ENCODE results near the gene SMCR8.
"Not testable (repeated sequence)": the region's sequence is repeated elsewhere in the genome, so short reads cannot be mapped to it uniquely, and the experiment has no call there.

The SMCR8 gene

GRCh38 chr17:18314731-18315561, at the start of gene SMCR8, which contains the start of gene TOP3A:
Gene SMCR8 (plus strand): TSS chr17:18315293. CDS start chr17:18315790, 497 bp downstream.
Gene TOP3A (minus strand): TSS chr17:18314994. CDS start chr17:18314778, 216 bp downstream.
- DNase-seq (ENCODE audit: low read depth in 2 of 2) = peak; percentile 91 to 93

GRCh38 chr17:18267366-18267765, 47.7 kb upstream of the SMCR8 start:
- DNase-seq (ENCODE audit: low read depth in 2 of 2) = no peak

- no peak for DNase-seq (ENCODE audit: low read depth in 2 of 2)
Measured at GRCh38 chr17:18267927-18268711, 47.0 kb upstream of the SMCR8 start.

- no peak for DNase-seq (ENCODE audit: low read depth in 2 of 2)
Measured at GRCh38 chr17:18270046-18270931, 44.8 kb upstream of the SMCR8 start.

GRCh38 chr17:18277076-18277475, 38.0 kb upstream of the SMCR8 start:
- no peak for DNase-seq (ENCODE audit: low read depth in 2 of 2)

GRCh38 chr17:18278867-18279266, 36.2 kb upstream of the SMCR8 start:
- no peak for DNase-seq (ENCODE audit: low read depth in 2 of 2)

GRCh38 chr17:18280249-18280648, 34.8 kb upstream of the SMCR8 start:
- no peak for DNase-seq (ENCODE audit: low read depth in 2 of 2)

GRCh38 chr17:18280766-18281371, 34.2 kb upstream of the SMCR8 start:
- DNase-seq (ENCODE audit: low read depth in 2 of 2) = no peak

GRCh38 chr17:18281788-18282187, 33.3 kb upstream of the SMCR8 start:
- no peak for DNase-seq (ENCODE audit: low read depth in 2 of 2)

GRCh38 chr17:18285296-18285695, 29.8 kb upstream of the SMCR8 start:
- no peak for DNase-seq (ENCODE audit: low read depth in 2 of 2)

- no peak for DNase-seq (ENCODE audit: low read depth in 2 of 2)
Measured at GRCh38 chr17:18291718-18292540, 23.2 kb upstream of the SMCR8 start.

- DNase-seq (ENCODE audit: low read depth in 2 of 2) = not testable (repeated sequence)
Measured at GRCh38 chr17:18298061-18298460, 17.0 kb upstream of the SMCR8 start.

- no peak for DNase-seq (ENCODE audit: low read depth in 2 of 2)
Measured at GRCh38 chr17:18300725-18301480, 14.2 kb upstream of the SMCR8 start.

- not testable (repeated sequence) for DNase-seq (ENCODE audit: low read depth in 2 of 2)
Measured at GRCh38 chr17:18303206-18303605, 11.9 kb upstream of the SMCR8 start.

GRCh38 chr17:18309202-18309601, 5.9 kb upstream of the SMCR8 start:
- DNase-seq (ENCODE audit: low read depth in 2 of 2) = no peak

GRCh38 chr17:18314059-18314730, 898 bp upstream of the SMCR8 start:
- no peak for DNase-seq (ENCODE audit: low read depth in 2 of 2)

GRCh38 chr17:18315562-18315922, 449 bp downstream of the SMCR8 start:
- DNase-seq (ENCODE audit: low read depth in 2 of 2) = no peak

GRCh38 chr17:18315961-18316360, 868 bp downstream of the SMCR8 start:
- DNase-seq (ENCODE audit: low read depth in 2 of 2) = no peak

- no peak for DNase-seq (ENCODE audit: low read depth in 2 of 2)
Measured at GRCh38 chr17:18318117-18318516, 3.0 kb downstream of the SMCR8 start.

Measured in stimulated activated CD4-positive, alpha-beta T cell treated with anti-CD3 and anti-CD28 coated beads, Interleukin-1b, Interleukin-23, amount 100 ng/mL, for 1 hour (primary cell).